H1 (cell line): Measurements from ENCODE around the gene ILK. TPM values are rescaled to one million over a fixed set of nuclear protein-coding genes. Genes with fewer than 3 reads are reported as not detected.

ENCODE experiments used
- HDAC6 ChIP-seq: IDR thresholded peaks from one replicate; pipeline ENCODE4 v1.7.1; 2012; ENCODE audit warnings: low read depth, mild to moderate bottlenecking, inconsistent platforms, low read length, moderate library complexity
- PHF8 ChIP-seq: fragments of 200-600 bp; sonication (generic); conservative IDR thresholded peaks from 2 replicates; pipeline ENCODE4 v1.7.1; 2012; ENCODE audit warnings: low read depth, mild to moderate bottlenecking, inconsistent platforms, low read length, moderate library complexity
- polyA plus RNA-seq, 7 experiments: library from polyadenylated mRNA; depleted of rRNA in 3 of 7; stranded (reverse) in 5 of 7; unstranded in 2 of 7; fragments of >200 nt in 5 of 7; fragments of 200-250 nt in 2 of 7; gene quantifications; 1 replicate in 5 of 7; 2 replicates in 1 of 7; 4 replicates in 1 of 7; pipeline versions ENCODE4 v1.2.1 to v1.2.3, GENCODE V29; 2011 to 2013; ENCODE audit warnings: missing spikeins in 2 of 7, mixed read lengths in 2 of 7
- total RNA-seq: library from RNA; stranded (reverse); fragmentation: NEBNext Ultra II Directional; extraction: Animal tissue kit (Norgen Biotek cat#: 25700); gene quantifications from 2 replicates; pipeline ENCODE4 v1.2.1, GENCODE V29; 2021

The ILK gene
- total and polyA plus RNA-seq, 2 of the 8 experiments (the other 6 are each of a cell fraction or from before 2014, with no cell fraction given): 91.4 to 132 TPM

DNA sequence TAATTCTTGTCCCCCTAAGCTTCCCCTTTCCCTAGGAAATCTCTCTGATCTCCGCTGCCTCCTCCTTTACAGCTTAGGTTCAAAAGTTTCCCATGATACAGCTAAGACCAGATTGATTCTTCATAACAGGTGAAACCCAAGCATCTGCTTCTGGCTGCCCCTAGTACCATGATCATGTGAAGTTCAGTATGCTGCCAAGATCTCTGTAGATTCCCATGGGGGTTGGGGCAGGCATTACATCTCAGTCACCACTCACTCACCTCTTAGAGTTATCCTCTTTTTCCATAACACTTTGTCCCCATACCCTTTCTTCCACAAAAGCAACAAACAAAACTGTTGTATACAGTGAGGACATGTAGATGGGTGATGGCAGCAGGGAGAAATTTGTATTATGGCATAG is 44.2 kb upstream of the ILK start (continued):
- TF ChIP-seq HDAC6: no peak
- TF ChIP-seq PHF8: no peak
- TF ChIP-seq, all 59 proteins: peak for 0
